ENCODE measurements around the gene AVL9.
"Not testable (repeated sequence)": the region's sequence is repeated elsewhere in the genome, so short reads cannot be mapped to it uniquely, and the experiment has no call there.

Gene AVL9

GRCh38 chr7:32637611-32638010 lies 142.3 kb downstream of the AVL9 start:
- DNase-seq (ENCODE audit: low read depth, low spot score) = not testable (repeated sequence)
